HUES48 (cell line): ENCODE measurements around the gene CLSTN2.

ENCODE experiments used
- H3K27ac ChIP-seq: one replicate; pipeline ENCODE4 v1.7.0; 2013; ENCODE audit warnings: low read depth, low read length, inconsistent platforms
- H3K27me3 ChIP-seq: 2 replicates; pipeline ENCODE4 v1.6.1; 2013; ENCODE audit warnings: mild to moderate bottlenecking, low read length; ENCODE audit not compliant: control insufficient read depth, insufficient read depth
- H3K36me3 ChIP-seq: 2 replicates; pipeline ENCODE4 v1.6.1; 2013; ENCODE audit warnings: low read length; ENCODE audit not compliant: control insufficient read depth, insufficient read depth
- H3K4me1 ChIP-seq: 2 replicates; pipeline ENCODE4 v1.6.1; 2013; ENCODE audit warnings: mild to moderate bottlenecking, low read length; ENCODE audit not compliant: control insufficient read depth, insufficient read depth
- H3K4me3 ChIP-seq: 2 replicates; pipeline ENCODE4 v1.5.1; 2013; ENCODE audit warnings: mild to moderate bottlenecking, low read depth, low read length
- H3K9ac ChIP-seq: 2 replicates; pipeline ENCODE4 v1.6.1; 2013; ENCODE audit warnings: mild to moderate bottlenecking, low read depth, low read length, moderate library complexity
- H3K9me3 ChIP-seq: 2 replicates; pipeline ENCODE4 v1.6.1; 2013; ENCODE audit warnings: low read length; ENCODE audit not compliant: control insufficient read depth, insufficient read depth

CLSTN2 gene

DNA sequence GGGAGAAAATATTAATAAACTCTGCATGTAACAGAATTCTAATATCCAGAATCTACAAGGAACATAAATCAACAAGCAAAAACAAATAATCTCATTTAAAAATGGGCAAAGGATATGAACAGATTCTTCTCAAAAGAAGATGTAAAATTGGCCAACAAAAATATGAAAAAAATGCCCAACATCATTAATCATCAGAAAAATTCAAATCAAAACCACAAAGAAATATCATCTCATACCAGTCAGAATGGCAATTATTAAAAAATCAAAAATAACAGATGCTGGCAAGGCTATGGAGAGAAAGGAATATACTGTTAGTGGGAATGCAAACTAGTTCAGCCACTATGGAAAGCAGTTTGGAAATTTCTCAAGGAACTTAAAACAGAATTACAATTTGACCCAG lies 592.2 kb downstream of the CLSTN2 start:
- Histone ChIP-seq H3K27me3 (no peaks in the 10 kb centered on the region), H3K4me1 (peaks cover 3% of the 10 kb centered on the region; the same call in 1 of the 2 replicates), H3K4me3 (no peak overlapping the region), H3K27ac (no peak overlapping the region), H3K9ac (no peak overlapping the region), H3K9me3 (peaks cover 4% of the 10 kb centered on the region; the same call in 1 of the 2 replicates), H3K36me3 (no peaks in the 10 kb centered on the region)

DNA sequence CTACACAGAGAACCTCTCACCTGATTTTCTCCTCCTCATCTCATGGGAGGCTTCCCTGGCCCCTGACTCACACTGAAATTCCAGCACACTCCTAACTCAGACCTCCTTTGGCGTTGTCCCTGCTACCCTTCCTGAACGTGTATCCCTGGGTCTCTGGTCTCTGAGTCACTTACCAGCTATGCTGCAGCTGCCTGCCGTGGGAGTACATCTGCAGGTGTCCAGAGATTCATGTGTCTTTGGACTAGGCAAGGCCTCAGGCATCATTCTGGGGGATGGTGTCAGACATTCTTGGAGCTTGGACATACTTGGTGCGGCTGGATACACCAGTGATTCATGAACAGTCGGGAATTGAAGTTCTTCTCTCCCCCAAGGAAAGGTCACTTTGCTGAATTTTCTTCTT lies 594.1 kb downstream of the CLSTN2 start:
- no peak overlapping the region for H3K27ac ChIP-seq
- H3K27me3 ChIP-seq, result no peaks in the 10 kb centered on the region
- peaks cover 4% of the 10 kb centered on the region; the same call in 1 of the 2 replicates for H3K9me3 ChIP-seq
- H3K4me1 ChIP-seq, result no peaks in the 10 kb centered on the region
- no peak overlapping the region for H3K9ac ChIP-seq
- no peak overlapping the region for H3K4me3 ChIP-seq
- no peaks in the 10 kb centered on the region for H3K36me3 ChIP-seq

DNA sequence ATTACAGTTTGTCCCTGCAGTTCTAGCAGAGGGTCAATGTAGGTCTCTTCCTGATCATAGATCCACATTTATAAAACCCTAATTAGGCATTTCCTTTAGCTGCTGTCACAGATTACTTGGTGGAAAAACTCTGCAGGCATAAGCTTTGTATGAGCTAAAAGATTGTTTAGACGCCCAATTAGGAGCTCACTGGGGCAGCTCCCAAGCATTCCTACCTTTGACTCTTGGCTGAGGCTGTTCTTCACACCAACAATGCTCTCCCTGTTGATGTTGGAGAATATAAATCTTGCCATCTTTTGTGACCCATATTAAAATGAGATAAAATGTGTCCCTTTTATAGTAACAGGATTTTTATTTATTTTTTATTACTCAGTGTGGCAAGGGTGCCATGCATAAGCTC lies 594.6 kb downstream of the CLSTN2 start:
- Histone ChIP-seq H3K36me3 (no peaks in the 10 kb centered on the region), H3K4me3 (no peak overlapping the region), H3K27ac (no peak overlapping the region), H3K27me3 (no peaks in the 10 kb centered on the region), H3K9me3 (peaks cover 2% of the 10 kb centered on the region; the same call in 1 of the 2 replicates), H3K4me1 (no peaks in the 10 kb centered on the region), H3K9ac (no peak overlapping the region)

DNA sequence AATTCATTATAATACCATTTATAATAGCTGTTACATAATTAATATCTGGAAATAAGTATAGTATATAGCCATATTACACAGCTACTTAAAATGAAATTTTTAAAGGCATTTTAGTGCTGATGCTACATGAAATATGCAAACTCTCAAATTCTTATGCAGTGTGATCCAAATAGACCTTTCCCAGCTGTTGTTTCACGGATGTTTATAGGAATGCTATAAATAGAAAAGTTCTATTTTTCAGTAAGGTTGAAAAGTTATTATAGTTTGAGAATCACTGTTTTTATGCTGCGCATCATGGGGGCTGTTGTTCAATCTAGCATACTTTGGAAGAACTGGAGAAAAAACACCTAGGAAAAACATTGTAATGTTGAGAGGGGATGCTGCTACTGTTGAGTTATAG lies 595.1 kb downstream of the CLSTN2 start:
- no peak overlapping the region for H3K4me3 ChIP-seq
- H3K27me3 ChIP-seq, result no peaks in the 10 kb centered on the region
- H3K27ac ChIP-seq, result no peak overlapping the region
- H3K9me3 ChIP-seq, result no peaks in the 10 kb centered on the region
- no peaks in the 10 kb centered on the region for H3K4me1 ChIP-seq
- no peaks in the 10 kb centered on the region for H3K36me3 ChIP-seq
- H3K9ac ChIP-seq, result no peak overlapping the region

DNA sequence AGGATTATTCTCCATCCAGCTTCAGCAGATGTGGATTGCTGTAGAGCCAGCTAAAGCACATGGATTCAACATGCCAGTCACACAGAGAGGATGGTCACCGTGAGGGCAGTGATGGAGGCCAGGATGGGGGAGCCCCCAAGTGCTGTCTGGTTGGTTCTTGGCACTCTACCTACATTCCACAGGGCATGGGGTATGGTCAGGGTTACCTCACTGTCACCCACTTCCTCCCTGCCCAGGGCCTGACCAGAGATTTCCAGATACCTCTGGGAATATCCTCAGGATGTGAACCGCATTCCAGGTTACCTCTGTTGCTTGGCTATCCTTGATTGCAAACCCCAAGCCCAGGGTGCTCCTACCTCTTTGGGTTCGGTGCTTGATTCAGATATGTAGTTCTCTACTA lies 595.6 kb downstream of the CLSTN2 start:
- H3K36me3 ChIP-seq, result no peaks in the 10 kb centered on the region
- H3K9me3 ChIP-seq, result no peaks in the 10 kb centered on the region
- no peaks in the 10 kb centered on the region for H3K27me3 ChIP-seq
- H3K4me3 ChIP-seq, result no peak overlapping the region
- no peak overlapping the region for H3K27ac ChIP-seq
- H3K4me1 ChIP-seq, result no peaks in the 10 kb centered on the region
- no peak overlapping the region for H3K9ac ChIP-seq

DNA sequence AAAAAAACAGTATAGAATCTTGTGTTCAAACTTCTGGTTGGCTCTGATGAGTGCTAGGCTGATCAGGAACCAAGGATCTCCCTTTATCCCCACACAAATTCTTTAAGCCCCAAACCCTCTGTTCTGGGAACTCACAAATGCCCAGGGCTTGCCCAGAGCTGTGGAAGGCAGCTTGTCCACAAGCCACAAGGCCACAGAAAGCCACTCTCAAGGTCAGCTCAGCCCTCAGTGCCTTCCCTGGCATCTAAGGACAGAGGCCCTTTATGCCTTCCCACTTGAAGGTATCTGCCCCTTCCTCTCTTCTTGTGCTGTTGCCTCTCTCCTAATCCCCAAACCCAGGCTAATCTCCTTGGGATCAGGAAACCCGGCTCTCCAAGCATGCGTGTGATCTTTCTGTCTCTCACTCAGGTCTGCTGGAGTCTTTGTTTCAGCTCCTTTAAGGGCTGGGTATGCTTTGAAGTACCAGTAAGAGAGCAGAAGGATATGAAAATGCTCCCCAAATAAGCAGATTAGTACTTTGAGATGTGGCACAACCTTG lies 597.9 kb downstream of the CLSTN2 start:
- no peaks in the 10 kb centered on the region for H3K9me3 ChIP-seq
- H3K4me3 ChIP-seq, result no peak overlapping the region
- no peaks in the 10 kb centered on the region for H3K4me1 ChIP-seq
- no peak overlapping the region for H3K27ac ChIP-seq
- H3K9ac ChIP-seq, result no peak overlapping the region
- H3K27me3 ChIP-seq, result no peaks in the 10 kb centered on the region
- no peaks in the 10 kb centered on the region for H3K36me3 ChIP-seq

DNA sequence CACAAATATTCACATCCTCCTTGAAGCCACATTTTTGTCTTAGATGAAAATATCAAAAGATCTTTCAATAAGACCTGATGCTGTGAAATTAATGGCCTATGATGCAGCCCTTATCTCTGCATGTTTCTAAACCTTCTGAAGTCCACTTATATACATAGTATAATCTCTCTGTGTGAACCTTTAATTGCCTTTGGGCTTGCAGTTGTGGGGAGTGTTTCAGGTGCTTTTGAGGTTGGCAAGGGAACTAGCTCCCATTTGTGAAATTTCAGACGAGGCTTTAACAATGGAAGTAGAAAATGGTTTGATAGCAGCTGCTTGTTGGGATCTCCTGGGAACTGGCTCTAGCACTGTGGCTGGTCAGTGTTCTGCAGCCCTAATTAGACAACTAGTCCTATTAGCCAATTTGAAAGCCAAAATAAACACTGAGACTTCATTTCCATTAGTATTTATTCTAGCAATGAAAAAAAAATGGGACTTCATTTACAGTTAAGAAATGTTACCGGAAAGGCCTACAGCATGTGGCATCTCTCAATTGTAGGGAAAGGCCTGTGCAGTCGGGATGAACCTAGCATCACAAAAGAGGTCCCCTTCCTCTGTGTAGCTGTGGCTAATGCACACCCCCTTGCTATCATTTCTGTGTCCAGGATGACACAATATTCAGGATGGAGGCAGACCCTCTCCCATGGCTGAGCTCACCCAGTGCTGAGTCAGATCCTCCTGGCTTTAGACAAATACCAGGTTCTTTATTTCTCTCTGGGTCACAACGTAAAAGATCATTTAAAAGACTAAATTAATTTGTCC lies 602.1 kb downstream of the CLSTN2 start:
- H3K36me3 ChIP-seq, result no peaks in the 10 kb centered on the region
- H3K4me3 ChIP-seq, result no peak overlapping the region

DNA sequence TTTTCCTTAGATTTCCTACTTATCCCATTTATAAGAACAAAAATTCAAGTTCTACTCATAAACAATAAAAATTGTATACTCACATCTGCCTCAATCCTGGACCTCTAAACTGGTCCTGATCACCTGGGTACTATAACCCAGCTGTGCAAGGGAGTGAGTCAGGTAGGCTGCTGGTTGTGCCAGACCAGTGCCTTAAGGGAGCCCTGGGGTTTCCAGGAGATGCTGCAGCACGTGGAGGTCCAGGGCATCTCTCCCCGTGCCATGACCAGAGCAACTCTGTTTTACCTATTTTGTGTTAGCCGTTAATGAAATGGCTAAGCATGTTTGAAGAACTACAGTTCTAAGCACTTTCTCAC lies 602.7 kb downstream of the CLSTN2 start:
- no peak overlapping the region for H3K4me3 ChIP-seq
- no peaks in the 10 kb centered on the region for H3K4me1 ChIP-seq
- no peaks in the 10 kb centered on the region for H3K27me3 ChIP-seq

More for the DNA sequence above, 602.1 kb downstream of the CLSTN2 start:
- Histone ChIP-seq H3K9ac (no peak overlapping the region), H3K27ac (no peak overlapping the region), H3K4me1 (no peaks in the 10 kb centered on the region), H3K27me3 (no peaks in the 10 kb centered on the region), H3K9me3 (no peaks in the 10 kb centered on the region)

DNA sequence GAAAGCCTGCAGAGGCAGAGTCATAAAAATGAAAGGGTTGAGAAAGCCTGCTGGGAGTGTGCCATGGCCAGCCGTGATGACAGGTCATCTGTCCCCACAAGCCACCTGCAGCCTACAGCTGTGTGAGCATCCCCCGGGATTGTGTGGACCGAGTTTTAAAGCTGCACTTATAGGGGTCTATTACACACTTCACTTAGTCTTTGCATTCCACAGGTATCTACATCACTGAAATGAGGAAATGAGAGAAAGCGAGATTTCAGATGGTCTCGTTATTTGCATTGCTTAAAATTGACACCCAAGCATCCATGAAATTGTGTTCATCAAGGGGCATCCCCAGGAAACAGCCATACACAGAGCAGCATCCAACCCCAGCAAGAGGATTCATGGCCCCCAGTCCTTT lies 605.3 kb downstream of the CLSTN2 start:
- Histone ChIP-seq H3K9ac (no peak overlapping the region), H3K27me3 (no peaks in the 10 kb centered on the region), H3K36me3 (no peaks in the 10 kb centered on the region), H3K27ac (no peak overlapping the region), H3K4me3 (no peak overlapping the region), H3K9me3 (no peaks in the 10 kb centered on the region), H3K4me1 (no peaks in the 10 kb centered on the region)

More for the DNA sequence above, 602.7 kb downstream of the CLSTN2 start:
- Histone ChIP-seq H3K9me3 (no peaks in the 10 kb centered on the region), H3K9ac (no peak overlapping the region), H3K36me3 (no peaks in the 10 kb centered on the region), H3K27ac (no peak overlapping the region)

DNA sequence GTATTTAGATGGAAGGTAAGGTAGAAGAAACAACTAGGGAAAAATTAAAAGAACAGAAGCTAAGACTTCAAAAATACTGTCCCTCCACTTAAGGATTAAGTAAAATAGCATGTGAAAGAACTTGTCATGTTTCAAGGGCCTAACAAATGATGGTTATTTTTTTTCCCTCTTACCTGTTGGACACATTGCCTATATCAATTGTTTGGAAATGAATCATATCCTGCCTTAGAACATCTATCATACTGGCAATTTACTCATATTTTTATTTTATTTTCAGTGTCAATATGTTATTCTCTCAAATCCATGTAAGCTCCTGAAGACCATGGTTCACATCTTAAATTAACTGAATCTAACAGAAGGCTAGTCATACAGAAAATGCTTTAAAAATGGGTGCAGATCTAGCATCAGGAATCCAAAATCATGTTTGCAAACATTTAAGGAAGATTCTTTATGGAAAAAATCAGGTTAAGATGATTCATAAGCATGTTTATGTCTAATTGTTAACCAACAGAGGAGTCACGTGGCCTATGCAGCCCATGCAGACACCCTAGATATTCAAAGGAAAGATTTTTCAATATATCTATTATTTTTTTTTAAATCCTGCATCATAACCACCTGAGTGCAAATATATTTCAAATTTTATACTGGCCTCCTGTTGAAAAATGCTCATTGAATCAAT lies 607.1 kb downstream of the CLSTN2 start:
- no peak overlapping the region for H3K4me3 ChIP-seq
- H3K27me3 ChIP-seq, result no peaks in the 10 kb centered on the region
- no peak overlapping the region for H3K9ac ChIP-seq
- no peaks in the 10 kb centered on the region for H3K4me1 ChIP-seq
- H3K9me3 ChIP-seq, result no peaks in the 10 kb centered on the region
- no peak overlapping the region for H3K27ac ChIP-seq
- H3K36me3 ChIP-seq, result no peaks in the 10 kb centered on the region

DNA sequence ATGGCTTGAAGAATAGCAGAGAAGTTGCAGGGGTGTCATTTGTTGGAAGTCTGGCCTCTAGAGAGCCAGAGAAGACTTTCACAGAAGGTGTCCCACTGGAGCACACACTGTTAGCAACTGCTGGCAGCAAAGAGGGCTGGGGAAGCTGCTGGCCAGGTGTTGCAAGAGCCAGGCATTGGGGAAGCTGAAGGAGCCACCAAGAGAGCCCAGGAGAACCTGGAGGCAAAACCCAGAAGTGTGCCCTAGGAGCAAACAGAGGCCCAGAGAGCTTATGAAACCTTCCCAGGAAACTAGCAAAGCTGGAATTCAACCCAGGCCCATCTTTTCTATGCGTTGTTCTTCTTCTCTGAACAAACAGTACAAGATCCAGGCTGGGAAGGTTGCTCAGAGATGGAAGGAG lies 610.2 kb downstream of the CLSTN2 start:
- no peaks in the 10 kb centered on the region for H3K4me1 ChIP-seq
- H3K9ac ChIP-seq, result no peak overlapping the region
- no peaks in the 10 kb centered on the region for H3K36me3 ChIP-seq
- no peak overlapping the region for H3K27ac ChIP-seq
- no peaks in the 10 kb centered on the region for H3K27me3 ChIP-seq
- H3K4me3 ChIP-seq, result no peak overlapping the region
- H3K9me3 ChIP-seq, result no peaks in the 10 kb centered on the region
